HUES64 (cell line): ENCODE results near the gene FCGR1A.
"Not testable (repeated sequence)": the region's sequence is repeated elsewhere in the genome, so short reads cannot be mapped to it uniquely, and the experiment has no call there.

ENCODE experiments used
- H3K27ac ChIP-seq: 2 replicates; pipeline ENCODE4 v1.7.0; 2013; ENCODE audit warnings: low read depth, low read length, inconsistent platforms
- H3K27me3 ChIP-seq: 2 replicates; pipeline ENCODE4 v1.6.1; 2013; ENCODE audit warnings: mild to moderate bottlenecking, low read length; ENCODE audit not compliant: insufficient read depth
- H3K36me3 ChIP-seq: 2 replicates; pipeline ENCODE4 v1.6.1; 2013; ENCODE audit warnings: mild to moderate bottlenecking, low read length; ENCODE audit not compliant: insufficient read depth
- H3K4me1 ChIP-seq: 2 replicates; pipeline ENCODE4 v1.6.1; 2013; ENCODE audit warnings: mild to moderate bottlenecking, low read length, moderate library complexity; ENCODE audit not compliant: insufficient read depth
- H3K4me3 ChIP-seq: 2 replicates; pipeline ENCODE4 v1.5.1; 2013; ENCODE audit warnings: mild to moderate bottlenecking, low read length, moderate library complexity
- H3K9ac ChIP-seq: 2 replicates; pipeline ENCODE4 v1.6.1; 2013; ENCODE audit warnings: mild to moderate bottlenecking, low read depth, low read length
- H3K9me3 ChIP-seq: 2 replicates; pipeline ENCODE4 v1.6.1; 2013; ENCODE audit warnings: low read depth, low read length; ENCODE audit not compliant: insufficient read depth
- WGBS: fragments of 150-250, 120-280 bp; methylation state at CpG from one replicate; pipeline ENCODE4 v1.1.7; 2013; ENCODE audit warnings: missing lambda C conversion rate; 5-methylcytosine and 5-hydroxymethylcytosine counted together

FCGR1A gene

GRCh38 chr1:149781413-149781984 is 995 bp upstream of the FCGR1A start:
- H3K9me3 ChIP-seq, H3K4me3 ChIP-seq, H3K4me1 ChIP-seq, H3K27me3 ChIP-seq, H3K27ac ChIP-seq, H3K36me3 ChIP-seq, H3K9ac ChIP-seq: not testable (repeated sequence)
- 92% methylated on average over 4 of the region's 5 CpGs for WGBS

DNA sequence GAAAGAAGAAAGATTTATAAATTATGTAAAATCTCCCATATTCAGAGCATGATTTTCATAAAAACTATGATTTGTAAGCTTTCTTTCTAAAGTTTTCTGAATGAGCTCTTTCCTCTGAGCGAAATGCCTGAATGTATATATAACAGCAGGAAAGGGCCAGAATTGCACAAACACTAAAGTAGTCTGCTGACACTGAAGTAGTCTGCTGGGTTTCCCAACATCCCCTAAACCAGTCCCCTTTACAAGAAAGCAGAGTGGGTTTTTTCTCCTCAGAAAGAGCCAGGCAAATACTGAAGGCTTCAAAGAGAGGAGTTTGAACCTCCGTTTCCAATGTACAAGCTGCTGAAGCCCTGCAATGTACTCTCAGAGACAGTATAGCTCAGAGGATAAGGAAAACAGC is 795 bp downstream of the FCGR1A start:
- not testable (repeated sequence) for H3K4me1 ChIP-seq, H3K4me3 ChIP-seq, H3K27me3 ChIP-seq, H3K9ac ChIP-seq, H3K9me3 ChIP-seq, H3K27ac ChIP-seq, H3K36me3 ChIP-seq
- no CpG with 5 or more reads among the region's 2 CpGs for WGBS

DNA sequence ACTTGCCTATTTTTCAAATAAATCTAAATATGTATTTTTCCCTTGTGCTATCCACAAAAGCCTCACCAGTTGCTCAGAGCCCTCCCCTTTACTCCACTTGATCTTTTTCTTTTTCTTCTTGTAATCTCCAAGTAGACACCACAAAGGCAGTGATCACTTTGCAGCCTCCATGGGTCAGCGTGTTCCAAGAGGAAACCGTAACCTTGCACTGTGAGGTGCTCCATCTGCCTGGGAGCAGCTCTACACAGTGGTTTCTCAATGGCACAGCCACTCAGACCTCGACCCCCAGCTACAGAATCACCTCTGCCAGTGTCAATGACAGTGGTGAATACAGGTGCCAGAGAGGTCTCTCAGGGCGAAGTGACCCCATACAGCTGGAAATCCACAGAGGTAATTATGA is 1.4 kb downstream of the FCGR1A start:
- H3K9ac ChIP-seq, H3K4me1 ChIP-seq: not testable (repeated sequence)
- WGBS = 100% methylated on average over 2 of the region's 4 CpGs

DNA sequence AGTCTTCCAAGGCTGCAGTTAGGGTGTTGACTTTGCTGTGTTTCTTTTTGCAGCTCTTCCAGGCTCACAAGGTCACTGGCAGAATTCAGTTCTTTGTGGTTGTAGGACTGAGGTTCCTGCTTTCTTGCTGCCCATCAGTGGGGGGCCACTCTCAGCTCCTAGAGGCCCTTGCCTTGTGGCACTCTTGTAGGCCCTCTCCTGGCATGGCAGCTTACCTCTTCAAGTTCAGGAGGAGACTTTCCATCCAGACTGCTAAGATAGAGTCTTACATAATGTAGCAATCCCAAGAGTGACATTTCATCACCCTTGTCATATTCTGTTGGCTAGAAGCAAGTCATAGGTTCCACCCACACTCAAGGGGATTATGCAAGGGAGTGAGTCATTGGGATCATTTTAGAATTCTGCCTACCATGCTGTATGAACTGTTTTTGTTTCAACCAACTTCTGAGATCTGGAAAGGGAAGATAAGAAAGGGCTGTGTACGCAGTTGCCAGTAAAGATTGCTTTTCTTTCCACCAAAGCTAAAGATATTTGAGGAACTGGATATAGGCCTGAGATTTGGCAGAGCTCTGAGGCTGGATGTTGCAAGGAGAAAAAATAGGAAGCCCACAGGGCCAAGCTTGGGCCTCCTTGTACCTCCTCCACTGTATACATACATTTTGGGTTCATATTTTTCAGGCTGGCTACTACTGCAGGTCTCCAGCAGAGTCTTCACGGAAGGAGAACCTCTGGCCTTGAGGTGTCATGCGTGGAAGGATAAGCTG is 5.4 kb downstream of the FCGR1A start:
- not testable (repeated sequence) for H3K4me3 ChIP-seq, H3K36me3 ChIP-seq, H3K9ac ChIP-seq, H3K9me3 ChIP-seq, H3K27me3 ChIP-seq, H3K27ac ChIP-seq, H3K4me1 ChIP-seq
- no CpG with 5 or more reads among the region's 3 CpGs for WGBS

More for the DNA sequence above, 1.4 kb downstream of the FCGR1A start:
- H3K27ac ChIP-seq, H3K4me3 ChIP-seq, H3K27me3 ChIP-seq, H3K9me3 ChIP-seq, H3K36me3 ChIP-seq: not testable (repeated sequence)

- not testable (repeated sequence) for H3K36me3 ChIP-seq, H3K27me3 ChIP-seq, H3K4me1 ChIP-seq, H3K27ac ChIP-seq, H3K9me3 ChIP-seq
- WGBS = 0% methylated on average over 24 of the region's 36 CpGs
- Histone ChIP-seq H3K9ac (peak overlapping the region; percentile 73), H3K4me3 (peak overlapping the region; percentile 62)
Observed at GRCh38 chr1:149792502-149792901, 10.0 kb downstream of the FCGR1A start.

DNA sequence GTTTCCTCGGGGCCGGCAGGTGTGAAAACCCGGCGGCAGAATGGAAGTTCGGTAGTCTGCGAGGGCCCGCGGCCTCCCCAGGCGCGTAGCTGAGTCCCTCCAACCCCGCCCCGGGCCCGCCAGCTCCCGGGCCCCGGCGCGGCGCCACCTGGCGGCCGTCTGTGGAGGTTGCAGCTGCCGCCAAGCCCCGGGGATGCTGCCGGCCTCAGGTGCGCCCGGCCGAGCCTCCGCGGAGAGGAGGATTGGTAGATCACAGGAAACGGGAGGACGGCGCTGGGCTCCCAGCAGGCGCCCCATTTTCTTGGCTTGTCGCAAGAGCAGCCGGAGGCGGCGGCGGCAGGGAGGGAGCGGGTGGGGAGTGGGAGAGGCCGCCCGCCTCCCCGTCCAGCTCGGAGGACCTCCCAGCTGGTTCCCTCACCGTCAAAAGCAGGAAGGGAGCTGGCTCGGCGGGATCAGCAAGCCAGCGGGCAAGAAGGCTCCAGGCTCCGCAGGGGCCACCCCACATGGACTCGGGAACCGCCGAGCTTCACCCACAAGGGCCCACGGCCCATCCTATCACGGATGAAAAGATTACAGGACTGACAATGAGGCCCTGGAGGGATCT is 10.5 kb downstream of the FCGR1A start:
- H3K36me3 ChIP-seq, H3K27me3 ChIP-seq, H3K27ac ChIP-seq, H3K4me1 ChIP-seq, H3K9me3 ChIP-seq: not testable (repeated sequence)
- peak overlapping the region; percentile 73 for H3K9ac ChIP-seq
- WGBS = under 1% methylated on average over 29 of the region's 52 CpGs
- H3K4me3 ChIP-seq = peak overlapping the region; percentile 62

- H3K36me3 ChIP-seq, H3K4me3 ChIP-seq, H3K27ac ChIP-seq, H3K27me3 ChIP-seq, H3K4me1 ChIP-seq, H3K9ac ChIP-seq, H3K9me3 ChIP-seq: not testable (repeated sequence)
- WGBS = 88% methylated on average over 1 of the region's 5 CpGs
Observed at GRCh38 chr1:149793885-149794284, 11.4 kb downstream of the FCGR1A start.

DNA sequence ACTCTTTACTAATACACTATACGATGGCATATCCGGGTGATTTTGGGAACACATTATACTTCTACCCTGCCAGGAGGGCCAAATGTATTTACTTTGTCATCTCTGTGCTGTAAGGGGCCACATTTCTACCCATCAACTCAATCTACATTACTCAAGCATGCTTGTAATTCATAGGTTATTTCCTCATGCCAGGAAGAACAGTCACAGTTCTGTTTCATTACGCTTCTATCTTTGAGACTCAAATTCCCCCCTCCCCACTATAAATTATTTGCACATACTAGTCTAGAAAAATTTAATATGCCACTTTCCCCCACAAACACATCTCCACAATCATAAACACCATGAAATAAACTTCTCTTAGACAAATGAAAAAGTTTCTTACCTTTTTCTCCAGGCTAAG is 19.1 kb downstream of the FCGR1A start:
- not testable (repeated sequence) for H3K36me3 ChIP-seq, H3K27ac ChIP-seq, H3K27me3 ChIP-seq, H3K4me1 ChIP-seq, H3K9ac ChIP-seq, H3K4me3 ChIP-seq, H3K9me3 ChIP-seq
- 96% methylated on average over 1 of the region's 3 CpGs for WGBS

- not testable (repeated sequence) for H3K4me3 ChIP-seq, H3K27me3 ChIP-seq, H3K9me3 ChIP-seq, H3K9ac ChIP-seq, H3K27ac ChIP-seq, H3K36me3 ChIP-seq, H3K4me1 ChIP-seq
- WGBS = no CpG with 5 or more reads among the region's 4 CpGs
Observed at GRCh38 chr1:149804417-149805080, 22.1 kb downstream of the FCGR1A start.

- not testable (repeated sequence) for H3K27me3 ChIP-seq, H3K9ac ChIP-seq, H3K27ac ChIP-seq, H3K36me3 ChIP-seq, H3K9me3 ChIP-seq, H3K4me1 ChIP-seq
- H3K4me3 ChIP-seq = peak overlapping the region; percentile 67
- 29% methylated on average over 5 of the region's 7 CpGs for WGBS
Observed at GRCh38 chr1:149810697-149811405, 28.4 kb downstream of the FCGR1A start.

GRCh38 chr1:149811514-149811889 is 29.0 kb downstream of the FCGR1A start:
- Histone ChIP-seq H3K4me3 (peak overlapping the region; percentile 67), H3K9ac (peak overlapping the region; percentile 75), H3K27ac (0 out of 2 replicates have a peak overlapping the region, but pooled peaks have one; percentile 46)
- WGBS = under 1% methylated on average over 9 of the region's 14 CpGs
- H3K27me3 ChIP-seq, H3K9me3 ChIP-seq, H3K4me1 ChIP-seq, H3K36me3 ChIP-seq: not testable (repeated sequence)
